Smooth muscle cell (in vitro differentiated cells): ENCODE data around the gene PIEZO1. TPM values are rescaled to one million over a fixed set of nuclear protein-coding genes. Genes with fewer than 3 reads are reported as not detected.

Experiments
- DNase-seq: peaks from one replicate; lab custom pipeline; 2025; ENCODE audit not compliant: unreplicated experiment; lab: John Stamatoyannopoulos, UW
- H2AFZ ChIP-seq: fragments of 200-600 bp; sonication (generic); 2 replicates; pipeline ENCODE4 v1.6.0; 2016; ENCODE audit warnings: antibody characterized with exemption, low read depth, mild to moderate bottlenecking
- H3F3A ChIP-seq: fragments of 200-600 bp; sonication (generic); 2 replicates; pipeline ENCODE4 v1.6.0; 2017; ENCODE audit warnings: antibody characterized with exemption, low read depth
- H3K27ac ChIP-seq: fragments of 200-600 bp; sonication (generic); 2 replicates; pipeline ENCODE4 v1.5.1; 2016; ENCODE audit warnings: low read depth, mild to moderate bottlenecking
- H3K27me3 ChIP-seq: fragments of 200-600 bp; sonication (generic); 2 replicates; pipeline ENCODE4 v1.6.1; 2016; ENCODE audit warnings: low read depth, mild to moderate bottlenecking
- H3K36me3 ChIP-seq: fragments of 200-600 bp; sonication (generic); 2 replicates; pipeline ENCODE4 v1.5.1; 2016; ENCODE audit warnings: low read depth
- H3K4me1 ChIP-seq: fragments of 200-600 bp; sonication (generic); 2 replicates; pipeline ENCODE4 v1.5.1; 2016; ENCODE audit warnings: low read depth
- H3K4me2 ChIP-seq: fragments of 200-600 bp; sonication (generic); 2 replicates; pipeline ENCODE4 v1.6.0; 2016; ENCODE audit warnings: mild to moderate bottlenecking
- H3K4me3 ChIP-seq: fragments of 200-600 bp; sonication (generic); 2 replicates; pipeline ENCODE4 v1.5.1; 2016; ENCODE audit warnings: mild to moderate bottlenecking
- H3K79me2 ChIP-seq: fragments of 200-600 bp; sonication (generic); 2 replicates; pipeline ENCODE4 v1.6.0; 2016; ENCODE audit warnings: low read depth, mild to moderate bottlenecking
- H3K9ac ChIP-seq: fragments of 200-600 bp; sonication (generic); 2 replicates; pipeline ENCODE4 v1.6.0; 2016; ENCODE audit warnings: low read depth
- H3K9me3 ChIP-seq: fragments of 200-600 bp; sonication (generic); replicated peaks from 2 replicates; pipeline ENCODE4 v1.5.1; 2016; ENCODE audit warnings: low read depth
- H4K20me1 ChIP-seq: fragments of 200-600 bp; sonication (generic); 2 replicates; pipeline ENCODE4 v1.6.0; 2016; ENCODE audit warnings: low read depth
- WGBS: methylation state at CpG from one replicate; pipeline ENCODE4 v1.1.7; 2016; ENCODE audit warnings: low lambda C conversion rate; 5-methylcytosine and 5-hydroxymethylcytosine counted together
- polyA plus RNA-seq: library from polyadenylated mRNA; unstranded; fragments of >200 nt; fragmentation: Nextera tagmentation; extraction: Ambion mirVana; gene quantifications from 2 replicates; pipeline ENCODE4 v1.2.1, GENCODE V29; 2016
- total RNA-seq: library from RNA; depleted of rRNA; stranded (reverse); fragments of >200 nt; gene quantifications from 2 replicates; pipeline ENCODE4 v1.2.3, GENCODE V29; 2014
- TF ChIP-seq, protein P1 (sequence below): fragments of 200-600 bp; sonication (generic); IDR thresholded peaks from 2 replicates; pipeline ENCODE4 v1.5.1; 2017; ENCODE audit warnings: borderline replicate concordance, mild to moderate bottlenecking, antibody characterized with exemption; ENCODE audit not compliant: insufficient read depth, poor library complexity, severe bottlenecking

PIEZO1 gene
- total and polyA plus RNA-seq, 2 experiments from 2014 or later = 62.1 to 70.9 TPM

- Histone ChIP-seq H3K79me2 (peaks cover 84% of the 10 kb centered on the region), H2AFZ (no peak overlapping the region), H3K27me3 (no peaks in the 10 kb centered on the region), H3K9ac (no peak overlapping the region), H4K20me1 (peaks cover 82% of the 10 kb centered on the region), H3K36me3 (no peaks in the 10 kb centered on the region), H3K4me3 (no peak overlapping the region), H3K4me1 (peaks cover 23% of the 10 kb centered on the region), H3K9me3 (no peaks in the 10 kb centered on the region), H3K4me2 (peak overlapping the region; percentile 18), H3K27ac (peak overlapping the region; percentile 47), H3F3A (peaks cover 6% of the 10 kb centered on the region)
- TF ChIP-seq, protein P1, sequence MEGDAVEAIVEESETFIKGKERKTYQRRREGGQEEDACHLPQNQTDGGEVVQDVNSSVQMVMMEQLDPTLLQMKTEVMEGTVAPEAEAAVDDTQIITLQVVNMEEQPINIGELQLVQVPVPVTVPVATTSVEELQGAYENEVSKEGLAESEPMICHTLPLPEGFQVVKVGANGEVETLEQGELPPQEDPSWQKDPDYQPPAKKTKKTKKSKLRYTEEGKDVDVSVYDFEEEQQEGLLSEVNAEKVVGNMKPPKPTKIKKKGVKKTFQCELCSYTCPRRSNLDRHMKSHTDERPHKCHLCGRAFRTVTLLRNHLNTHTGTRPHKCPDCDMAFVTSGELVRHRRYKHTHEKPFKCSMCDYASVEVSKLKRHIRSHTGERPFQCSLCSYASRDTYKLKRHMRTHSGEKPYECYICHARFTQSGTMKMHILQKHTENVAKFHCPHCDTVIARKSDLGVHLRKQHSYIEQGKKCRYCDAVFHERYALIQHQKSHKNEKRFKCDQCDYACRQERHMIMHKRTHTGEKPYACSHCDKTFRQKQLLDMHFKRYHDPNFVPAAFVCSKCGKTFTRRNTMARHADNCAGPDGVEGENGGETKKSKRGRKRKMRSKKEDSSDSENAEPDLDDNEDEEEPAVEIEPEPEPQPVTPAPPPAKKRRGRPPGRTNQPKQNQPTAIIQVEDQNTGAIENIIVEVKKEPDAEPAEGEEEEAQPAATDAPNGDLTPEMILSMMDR = no peak
- WGBS = 76% methylated on average over 11 of the region's 13 CpGs
- DNase-seq = no peak
Observed at GRCh38 chr16:88780142-88781062, 4.6 kb downstream of the PIEZO1 start.

DNA sequence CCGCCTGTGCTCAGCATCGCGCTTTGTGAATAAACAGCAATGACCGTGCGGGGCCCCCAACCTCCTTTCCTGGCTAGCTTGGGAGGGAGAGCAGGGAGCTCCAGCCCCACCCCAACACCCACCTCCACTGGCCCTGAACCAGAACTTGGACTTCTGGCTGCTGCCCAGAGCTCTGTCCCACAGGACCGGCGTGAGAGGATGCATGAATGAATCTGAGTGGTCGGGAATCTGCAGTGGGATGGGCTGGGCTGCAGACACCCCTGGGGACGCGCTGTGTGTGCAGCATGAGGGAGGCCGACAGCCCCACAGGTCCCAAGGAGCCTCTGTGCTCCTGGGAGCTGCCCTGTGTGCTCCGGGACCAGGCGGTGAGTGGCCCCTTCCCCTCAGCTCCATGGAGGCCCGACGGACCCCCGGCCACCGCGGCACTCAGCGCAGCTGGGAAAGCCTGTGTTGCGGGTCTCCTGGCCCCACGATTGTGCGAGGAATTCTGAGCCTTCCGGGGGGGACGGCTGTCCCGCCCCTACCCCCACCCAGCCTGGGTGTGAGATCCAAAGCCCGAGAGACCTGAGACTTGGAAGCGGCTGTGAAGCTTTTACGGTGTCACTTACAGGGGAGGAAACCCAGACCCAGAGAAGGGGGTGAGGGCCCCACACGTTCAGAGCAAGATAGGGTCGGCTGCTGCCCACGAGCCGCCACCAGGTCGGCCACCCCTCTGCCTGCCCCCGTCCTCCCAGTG, 5.4 kb downstream of the PIEZO1 start:
- Histone ChIP-seq H3K27ac (no peak overlapping the region), H3K4me2 (no peak overlapping the region), H3K27me3 (no peaks in the 10 kb centered on the region)

DNA sequence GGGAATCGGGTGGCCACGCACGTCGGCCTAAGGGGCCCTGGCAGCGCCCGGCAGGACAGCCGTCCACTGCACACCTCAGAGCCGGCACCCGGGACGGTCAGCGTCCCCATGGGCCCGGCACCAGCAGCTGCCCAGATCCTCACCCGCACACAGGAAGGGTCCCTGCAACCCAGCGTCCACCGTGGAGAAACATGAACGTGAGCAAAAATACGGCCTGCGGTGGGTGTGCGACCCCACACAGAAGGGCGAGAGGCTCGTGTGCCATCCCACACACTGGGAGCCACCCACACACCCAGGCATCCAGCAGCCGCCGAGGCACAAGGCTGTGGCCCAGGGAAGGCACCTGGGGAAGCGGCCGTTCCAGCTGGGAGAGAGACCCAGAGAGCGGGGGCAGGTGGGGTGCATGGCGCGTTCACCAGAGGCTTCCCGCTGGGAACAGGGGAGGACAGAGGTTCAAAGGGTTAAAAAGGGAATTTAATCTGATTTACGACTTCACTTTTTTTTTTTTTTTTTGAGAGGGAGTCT, 6.4 kb downstream of the PIEZO1 start:
- Histone ChIP-seq H3K79me2 (peaks cover 89% of the 10 kb centered on the region), H3K36me3 (no peaks in the 10 kb centered on the region), H3K4me1 (peaks cover 28% of the 10 kb centered on the region), H3K27ac (no peak overlapping the region), H3K4me3 (no peak overlapping the region), H3K4me2 (no peak overlapping the region), H3K27me3 (no peaks in the 10 kb centered on the region), H2AFZ (no peak overlapping the region), H3K9ac (no peak overlapping the region), H3F3A (peaks cover 3% of the 10 kb centered on the region), H3K9me3 (no peaks in the 10 kb centered on the region), H4K20me1 (peaks cover 95% of the 10 kb centered on the region)
- DNase-seq = no peak
- 88% methylated on average over 30 of the region's 30 CpGs for WGBS
- TF ChIP-seq, protein P1 = no peak

More for the DNA sequence above, 5.4 kb downstream of the PIEZO1 start:
- H3K9ac ChIP-seq = no peak overlapping the region
- TF ChIP-seq, protein P1 = no peak
- H3K9me3 ChIP-seq = no peaks in the 10 kb centered on the region
- no peak for DNase-seq
- H3K4me3 ChIP-seq = no peak overlapping the region
- H3K79me2 ChIP-seq = peaks cover 90% of the 10 kb centered on the region
- no peak overlapping the region for H2AFZ ChIP-seq
- H3K36me3 ChIP-seq = no peaks in the 10 kb centered on the region
- peaks cover 90% of the 10 kb centered on the region for H4K20me1 ChIP-seq
- H3F3A ChIP-seq = peaks cover 6% of the 10 kb centered on the region
- WGBS = 86% methylated on average over 32 of the region's 34 CpGs
- H3K4me1 ChIP-seq = peaks cover 23% of the 10 kb centered on the region
